HG02970 (cell line): Measurements from ENCODE around the gene IQCM.
"Not testable (repeated sequence)": the region's sequence is repeated elsewhere in the genome, so short reads cannot be mapped to it uniquely, and the experiment has no call there.

Experiments
- ATAC-seq: cut with Tn5 transposase; IDR thresholded peaks from one replicate; pipeline ENCODE4 v1.9.1; 2021; ENCODE audit warnings: mild to moderate bottlenecking, moderate library complexity, moderate number of reproducible peaks; ENCODE audit not compliant: unreplicated experiment, low FRiP score

Gene IQCM

DNA sequence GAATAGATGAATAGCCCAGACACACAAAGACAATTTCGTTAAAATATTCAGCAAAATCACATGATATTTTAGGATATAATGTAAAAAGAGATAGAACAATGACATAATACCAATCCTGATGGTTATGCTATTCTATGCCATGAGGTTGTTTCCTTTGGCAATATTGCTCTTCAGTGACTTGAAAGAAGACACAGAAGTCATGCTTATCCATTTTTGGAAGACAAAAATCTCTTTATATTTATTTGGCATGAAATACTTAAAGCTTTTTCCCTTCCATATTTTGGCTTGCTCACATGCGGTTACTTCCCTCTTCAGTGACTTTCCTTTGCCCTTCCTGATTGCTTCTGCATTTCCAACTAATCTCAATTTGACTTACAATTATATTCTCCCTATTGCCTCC is 314.8 kb downstream of the IQCM start:
- ATAC-seq: no peak

DNA sequence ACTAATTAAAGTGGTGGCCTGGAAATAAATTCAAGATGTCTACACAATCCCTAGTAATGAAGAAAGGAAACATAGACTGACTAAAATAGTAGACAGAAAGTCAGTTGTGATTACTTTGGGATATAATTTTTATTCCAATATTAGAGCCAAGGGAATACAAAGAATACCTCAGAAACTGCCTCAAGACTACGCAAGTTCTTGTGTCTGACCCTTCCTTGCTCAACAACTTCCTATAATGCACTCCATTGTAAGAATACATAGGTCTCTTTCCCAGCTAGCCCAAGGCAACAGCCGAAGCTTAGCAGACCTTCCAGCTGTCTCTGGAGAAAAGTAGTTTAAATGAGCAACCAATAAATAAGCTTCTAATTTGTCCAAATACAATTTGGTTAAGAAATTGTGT is 315.9 kb downstream of the IQCM start:
- ATAC-seq: no peak

GRCh38 chr4:149498246-149498645 is 317.4 kb downstream of the IQCM start:
- no peak for ATAC-seq

GRCh38 chr4:149493492-149493891 is 322.2 kb downstream of the IQCM start:
- ATAC-seq: no peak

DNA sequence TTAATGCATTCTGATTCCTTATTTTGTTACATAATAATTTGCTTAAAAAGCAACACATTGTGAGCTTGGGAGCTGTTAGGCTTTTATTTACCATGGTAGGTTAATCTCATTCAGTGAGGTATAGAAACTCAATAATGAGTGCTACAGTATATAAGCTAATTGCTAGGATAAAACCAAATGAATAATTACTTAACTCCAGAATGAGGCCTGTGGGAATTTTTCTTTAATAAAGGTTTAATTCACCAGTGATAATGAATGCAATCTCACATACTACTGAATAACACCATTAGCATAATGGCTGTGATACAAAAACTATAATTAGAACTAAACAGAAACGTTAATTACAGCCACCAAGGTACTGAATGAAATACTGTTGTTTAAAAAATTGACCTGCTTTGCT is 326.3 kb downstream of the IQCM start:
- ATAC-seq: no peak

GRCh38 chr4:149486861-149487260 is 328.8 kb downstream of the IQCM start:
- no peak for ATAC-seq

DNA sequence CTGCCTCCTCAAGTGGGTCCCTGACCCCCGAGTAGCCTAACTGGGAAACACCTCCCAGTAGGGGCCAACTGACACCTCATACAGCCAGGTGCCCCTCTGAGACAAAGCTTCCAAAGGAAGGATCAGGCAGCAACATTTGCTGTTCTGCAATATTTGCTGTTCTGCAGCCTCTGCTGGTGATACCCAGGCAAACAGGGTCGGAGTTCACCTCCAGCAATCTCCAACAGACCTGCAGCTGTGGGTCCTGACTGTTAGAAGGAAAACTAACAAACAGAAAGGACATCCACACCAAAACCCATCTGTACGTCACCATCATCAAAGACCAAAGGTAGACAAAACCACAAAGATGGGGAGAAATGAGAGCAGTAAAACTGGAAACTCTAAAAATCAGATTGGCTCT is 347.0 kb downstream of the IQCM start:
- ATAC-seq: not testable (repeated sequence)

GRCh38 chr4:149466446-149466845 is 349.2 kb downstream of the IQCM start:
- ATAC-seq: no peak

DNA sequence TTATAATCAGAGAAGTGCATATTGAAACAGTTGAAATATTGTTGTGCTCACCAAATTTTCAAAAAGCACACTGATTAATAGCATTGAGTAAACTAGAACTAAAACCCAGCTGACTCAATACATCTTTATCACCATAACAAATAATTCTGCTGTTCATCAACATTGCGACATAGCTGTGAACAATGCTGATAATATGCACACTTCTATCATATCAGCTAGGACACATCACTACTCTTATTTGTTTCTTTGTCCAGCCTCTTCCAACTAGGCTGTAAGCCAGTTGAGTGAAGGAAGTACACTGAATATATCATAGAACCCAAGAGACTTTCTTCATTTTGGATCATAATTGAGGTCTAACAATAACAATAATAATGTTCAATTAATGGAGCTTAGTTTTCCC is 349.7 kb downstream of the IQCM start:
- ATAC-seq: no peak

DNA sequence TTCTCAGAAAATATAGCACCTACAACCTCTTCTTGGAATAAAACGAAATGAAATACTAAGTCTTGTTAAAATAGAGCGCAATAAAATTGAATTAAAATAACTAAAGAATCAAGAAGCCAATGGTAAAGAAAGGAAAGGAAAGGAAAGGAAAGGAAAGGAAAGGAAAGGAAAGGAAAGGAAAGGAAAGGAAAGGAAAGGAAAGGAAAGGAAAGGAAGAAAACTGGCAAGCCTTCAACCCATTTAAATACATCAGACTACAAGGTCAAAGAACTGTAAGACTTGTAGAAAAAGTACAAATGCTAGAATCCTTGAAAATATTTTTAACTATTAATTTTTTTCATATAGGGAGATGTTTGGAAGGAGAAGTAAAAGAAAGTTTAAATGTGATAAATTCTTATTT is 372.1 kb downstream of the IQCM start:
- no peak for ATAC-seq

DNA sequence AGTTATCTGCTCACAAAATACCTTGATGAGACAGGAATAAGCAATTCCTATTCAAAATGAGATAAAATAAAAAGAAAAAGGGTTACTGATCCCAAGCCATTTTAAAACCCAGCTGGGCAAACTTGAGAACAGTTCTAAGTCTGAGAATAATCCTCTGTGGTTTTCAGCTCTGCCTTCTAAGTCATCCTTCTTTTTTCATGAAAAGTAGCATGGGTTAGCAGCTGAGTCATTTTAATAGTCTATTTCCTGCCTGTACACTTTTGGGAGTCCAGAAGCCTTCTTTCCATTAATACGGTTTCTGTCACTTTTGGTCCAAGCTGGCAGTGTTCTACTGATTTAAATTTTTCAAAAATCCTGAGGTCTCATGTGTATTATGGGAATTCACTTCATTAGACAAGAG is 374.3 kb downstream of the IQCM start:
- no peak for ATAC-seq

GRCh38 chr4:149426461-149426860 is 389.2 kb downstream of the IQCM start:
- ATAC-seq: no peak

DNA sequence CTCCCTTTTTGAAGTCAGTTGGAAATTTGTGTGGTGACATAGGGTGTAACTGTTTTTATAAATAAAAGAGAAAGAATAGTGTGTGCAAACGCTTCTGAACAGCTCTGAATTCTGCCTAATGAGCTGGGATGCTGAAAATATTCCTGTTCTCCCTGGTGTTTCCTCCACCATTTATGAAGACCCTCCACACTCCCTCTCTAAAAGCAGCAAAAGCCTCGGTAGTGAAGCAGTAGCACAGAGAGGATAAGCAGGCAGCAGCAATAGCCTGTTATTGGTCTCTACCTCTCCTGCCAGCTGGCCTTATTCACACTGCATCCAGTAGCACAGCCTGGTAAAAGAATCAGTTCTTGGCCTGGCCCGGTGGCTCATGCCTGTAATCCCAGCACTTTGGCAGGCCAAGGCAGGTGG is 406.1 kb downstream of the IQCM start:
- no peak for ATAC-seq

GRCh38 chr4:149409146-149409545 is 406.5 kb downstream of the IQCM start:
- ATAC-seq: no peak

GRCh38 chr4:149404143-149404542 is 411.5 kb downstream of the IQCM start:
- ATAC-seq: no peak

DNA sequence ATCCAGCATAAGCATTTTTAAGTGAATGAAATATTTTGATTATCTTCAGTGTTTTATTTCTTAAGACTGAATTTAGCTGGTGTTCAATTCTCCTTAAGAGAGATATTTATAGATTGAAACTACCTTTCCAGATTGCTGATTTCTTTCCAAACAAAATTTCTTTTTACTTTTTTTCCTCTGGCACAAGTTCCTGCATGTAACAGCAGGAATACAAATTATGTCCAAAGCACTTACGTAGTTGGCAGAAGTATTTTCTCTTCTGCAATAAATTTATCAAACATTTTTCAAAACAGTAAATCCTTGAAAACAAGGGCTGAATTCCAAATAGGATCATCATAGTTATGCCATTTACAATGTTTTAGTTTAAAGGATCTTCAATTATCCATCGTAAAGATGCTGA is 412.6 kb downstream of the IQCM start:
- ATAC-seq: no peak

DNA sequence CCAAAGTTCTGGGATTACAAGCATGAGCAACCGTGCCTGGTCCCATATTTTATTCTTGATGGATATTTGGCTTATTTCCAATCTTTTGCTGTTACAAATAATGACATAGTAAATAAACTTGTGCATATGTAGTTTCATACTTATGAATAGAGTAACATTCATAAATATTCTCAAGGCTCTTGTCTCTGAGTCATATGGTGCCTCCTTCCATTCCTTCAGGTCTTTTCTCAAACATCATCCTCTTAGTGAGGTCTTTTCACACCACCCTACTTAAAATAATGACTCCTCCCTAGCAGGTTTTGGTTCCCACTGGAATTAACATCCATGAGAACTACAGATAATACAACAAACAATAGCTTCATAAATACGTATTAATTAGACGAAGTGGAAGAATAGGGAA is 416.6 kb downstream of the IQCM start:
- no peak for ATAC-seq

GRCh38 chr4:149370785-149371420 is 444.7 kb downstream of the IQCM start:
- peak; percentile 63 for ATAC-seq

- no peak for ATAC-seq
Measured at GRCh38 chr4:149370002-149370401, 445.6 kb downstream of the IQCM start.

GRCh38 chr4:149353241-149353640 is 462.4 kb downstream of the IQCM start:
- ATAC-seq: no peak

GRCh38 chr4:149349541-149349940 is 466.1 kb downstream of the IQCM start:
- ATAC-seq: no peak

GRCh38 chr4:149347139-149347538 is 468.5 kb downstream of the IQCM start:
- ATAC-seq: no peak

DNA sequence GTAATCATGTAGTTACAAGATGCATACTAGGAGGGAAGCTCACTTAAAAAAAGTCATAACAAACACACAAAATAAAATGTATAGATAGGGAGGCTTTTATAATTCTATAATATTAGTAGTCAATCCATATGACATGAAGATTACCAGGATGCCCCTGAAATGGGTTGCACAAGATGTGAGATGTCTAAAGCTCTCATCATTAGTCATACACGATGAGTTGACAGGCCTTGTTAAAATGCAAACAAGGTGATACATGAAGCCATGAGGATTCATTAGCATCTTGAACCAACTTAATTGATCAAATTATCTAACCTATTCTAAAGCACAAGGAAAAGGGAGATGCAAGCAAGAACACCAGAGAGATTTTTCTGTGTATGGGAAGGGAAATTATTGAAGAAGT is 470.2 kb downstream of the IQCM start:
- ATAC-seq: no peak
